Activated effector memory CD4-positive, alpha-beta T cell treated with Interleukin-2 at 50 U/mL for 16 hours (primary cell): Measurements from ENCODE around the gene ZNF780A.
"Not testable (repeated sequence)": the region's sequence is repeated elsewhere in the genome, so short reads cannot be mapped to it uniquely, and the experiment has no call there.

Source experiments
- DNase-seq: peaks from one replicate; pipeline ENCODE4 v3.0.0-alpha.2; 2020

The ZNF780A gene

DNA sequence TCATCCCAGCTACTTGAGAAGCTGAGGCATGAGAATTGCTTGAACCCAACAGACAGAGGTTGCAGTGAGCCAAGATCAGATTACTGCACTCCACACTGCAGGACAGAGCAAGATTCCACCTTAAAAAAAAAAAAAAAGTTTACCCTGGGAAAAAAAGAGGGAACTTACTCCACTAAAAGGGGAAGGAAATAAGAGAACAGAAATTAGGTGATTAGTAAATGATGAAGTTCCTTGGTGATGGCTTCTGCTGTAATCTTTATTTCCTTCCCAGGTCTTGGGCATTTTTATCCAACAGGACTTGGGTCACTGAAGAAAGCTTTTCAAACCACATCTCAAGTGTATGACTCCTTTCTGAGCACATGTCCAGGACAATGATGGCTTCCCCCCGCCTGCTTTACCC is 9.3 kb downstream of the ZNF780A start:
- no peak for DNase-seq

DNA sequence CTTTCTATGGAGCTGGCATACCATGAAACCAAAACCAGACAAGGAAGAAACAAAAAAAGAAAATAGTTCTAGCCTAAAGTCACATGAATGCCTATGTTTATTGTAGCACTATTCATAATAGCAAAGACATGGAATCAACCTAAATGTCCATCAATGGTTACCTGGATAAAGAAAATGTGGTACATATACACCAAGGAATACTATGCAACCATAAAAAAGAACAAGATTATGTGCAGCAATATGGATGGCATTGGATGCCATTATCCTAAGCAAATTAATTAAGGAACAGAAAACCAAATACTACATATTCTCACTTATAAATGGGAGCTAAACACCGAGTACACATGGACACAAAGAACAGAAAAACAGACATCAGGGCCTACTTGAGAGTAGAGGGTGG is 10.5 kb downstream of the ZNF780A start:
- DNase-seq: no peak

DNA sequence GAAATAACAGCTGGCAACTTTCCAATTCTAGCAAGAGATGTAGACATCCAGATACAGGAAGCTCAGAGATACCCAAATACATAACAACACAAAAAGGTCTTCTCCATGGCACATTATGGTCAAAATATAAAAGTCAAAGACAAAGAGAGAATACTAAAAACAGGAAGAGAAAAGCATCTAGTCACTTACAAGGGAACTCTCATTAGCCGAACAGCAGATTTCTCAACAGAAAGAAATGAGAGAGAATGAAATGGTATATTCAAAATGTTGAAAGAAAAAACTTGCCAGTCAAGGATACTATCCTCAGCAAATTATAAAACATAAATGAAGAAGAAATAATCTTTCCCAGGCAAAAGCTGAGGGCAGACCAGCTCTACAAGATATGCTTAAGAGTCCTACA is 12.4 kb downstream of the ZNF780A start:
- DNase-seq: no peak

DNA sequence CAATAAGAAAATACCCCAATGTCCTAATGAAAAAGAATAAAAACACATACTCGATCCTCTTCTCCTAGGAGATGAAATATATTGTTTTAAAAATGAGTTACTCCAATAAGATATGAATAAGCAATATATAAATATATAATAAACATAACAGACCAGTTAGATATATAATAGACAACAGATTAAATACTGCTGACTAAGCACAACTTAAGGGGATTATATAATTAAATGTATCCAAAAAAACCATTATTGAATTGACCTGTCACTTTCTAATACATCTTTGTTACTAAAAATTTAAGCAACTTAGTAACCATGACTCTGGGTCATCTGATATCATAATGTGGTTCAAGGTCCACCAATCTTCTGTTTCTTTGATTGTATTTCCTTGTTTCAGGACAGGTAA is 20.7 kb downstream of the ZNF780A start:
- no peak for DNase-seq

DNA sequence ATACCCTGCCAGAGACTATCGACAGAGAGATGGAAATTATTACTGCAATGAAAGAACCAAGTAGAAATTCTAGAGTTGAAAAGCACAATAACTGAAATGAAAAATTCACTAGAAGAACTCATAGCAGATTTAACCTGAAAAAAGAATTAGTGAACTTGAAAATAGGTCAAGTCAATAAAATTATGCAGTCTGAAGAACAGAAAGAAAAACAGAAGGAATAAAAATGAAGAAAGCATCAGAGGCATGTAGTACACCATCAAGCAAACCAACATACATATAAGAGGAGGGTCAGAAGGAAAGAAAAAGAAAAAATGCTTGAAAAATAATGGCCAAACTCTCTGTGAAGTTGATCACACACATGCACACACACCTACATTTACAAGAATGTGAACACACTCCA is 31.1 kb downstream of the ZNF780A start:
- no peak for DNase-seq

DNA sequence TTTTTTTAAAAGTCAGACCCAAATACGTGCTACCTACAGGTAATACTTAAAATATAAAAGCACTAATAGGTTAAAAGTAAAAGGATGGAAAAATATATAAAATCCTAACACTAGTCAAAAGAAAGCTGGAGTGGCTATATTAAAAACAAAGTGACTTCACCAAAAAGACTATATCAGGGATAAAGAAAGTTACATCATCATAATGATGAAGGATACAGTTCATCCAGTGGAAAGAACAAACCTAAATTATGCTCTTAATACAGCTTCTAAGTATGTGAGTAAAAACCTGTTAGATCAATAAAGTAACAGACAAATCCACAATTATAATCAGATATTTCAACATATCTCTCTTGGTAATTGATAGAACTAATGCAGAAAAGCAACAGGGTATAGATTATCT is 33.6 kb downstream of the ZNF780A start:
- no peak for DNase-seq

DNA sequence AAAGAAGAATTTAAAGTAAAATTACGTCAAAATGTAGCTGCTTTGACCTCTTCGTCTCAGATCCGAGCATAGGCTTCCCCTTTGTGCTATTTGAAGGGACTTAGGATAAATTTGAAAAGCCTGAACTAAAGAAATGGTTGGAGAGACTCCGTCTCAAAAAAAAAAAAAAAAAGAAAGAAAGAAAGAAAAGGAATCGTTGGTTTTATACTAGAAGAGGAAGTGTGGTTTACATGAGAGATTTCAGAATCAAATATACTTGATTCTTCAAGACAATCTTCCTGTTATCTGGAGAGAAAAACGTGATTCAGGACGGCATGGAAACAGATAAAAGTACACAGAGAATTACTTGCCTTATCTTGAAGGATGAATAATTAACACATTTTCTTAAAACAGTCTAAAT is 34.2 kb downstream of the ZNF780A start:
- no peak for DNase-seq

DNA sequence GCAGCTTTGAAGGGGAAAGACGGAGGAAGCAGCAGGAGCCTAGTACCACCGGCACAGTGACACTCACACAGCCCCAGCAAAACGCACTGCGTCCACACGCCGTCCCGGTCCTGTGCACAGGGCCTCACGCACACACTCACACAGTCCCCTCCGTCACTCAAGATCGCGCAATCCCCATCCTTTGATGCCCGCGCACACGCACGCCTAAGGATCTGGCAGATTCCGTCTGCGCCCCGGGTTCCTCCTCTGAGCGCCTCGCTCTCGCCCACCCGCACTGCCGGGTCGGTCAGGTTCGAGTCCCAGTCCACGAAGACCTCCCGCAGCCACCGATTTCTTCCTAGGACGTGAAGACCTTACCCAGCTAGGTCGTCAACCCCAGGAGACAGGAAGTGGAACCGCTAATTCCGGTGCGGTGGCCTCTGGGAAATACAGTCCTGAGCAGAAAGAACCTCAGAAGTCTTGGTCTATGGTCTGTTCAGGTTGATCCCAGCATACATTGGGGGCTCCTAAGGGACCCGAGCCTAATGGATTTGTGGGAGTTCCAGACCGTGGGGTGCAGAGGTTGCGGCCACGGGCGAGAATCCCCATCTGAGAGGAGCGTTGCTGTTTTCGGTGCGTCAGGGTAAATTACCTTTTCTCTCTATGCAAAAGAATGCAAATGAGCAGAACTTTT is 34.8 kb downstream of the ZNF780A start, which contains the start of gene ZNF780B:
Gene ZNF780B (minus strand): TSS at position 400 of the 673 bp plus-strand sequence. CDS start 5,899 bp downstream, outside the sequence.
- peak; percentile 59 for DNase-seq

DNA sequence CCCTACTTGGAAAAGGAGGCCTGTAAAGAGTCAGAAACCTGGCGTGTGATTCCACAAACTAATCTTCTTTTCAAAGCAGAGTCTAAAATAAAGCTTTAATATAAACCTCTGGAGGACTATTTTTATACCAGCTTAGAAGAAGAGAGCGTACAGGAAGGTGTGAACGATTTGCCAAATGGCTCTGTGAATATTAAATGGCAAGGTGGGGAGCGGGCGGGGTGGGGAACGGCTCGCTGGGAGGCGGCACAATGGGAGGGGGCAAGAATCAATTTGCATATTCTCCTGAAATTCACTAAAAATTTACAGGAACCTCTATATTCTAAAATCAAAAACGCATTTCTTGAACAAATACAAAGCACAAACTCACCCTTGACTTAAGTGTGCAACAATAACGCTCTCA is 35.7 kb downstream of the ZNF780A start:
- DNase-seq: no peak

DNA sequence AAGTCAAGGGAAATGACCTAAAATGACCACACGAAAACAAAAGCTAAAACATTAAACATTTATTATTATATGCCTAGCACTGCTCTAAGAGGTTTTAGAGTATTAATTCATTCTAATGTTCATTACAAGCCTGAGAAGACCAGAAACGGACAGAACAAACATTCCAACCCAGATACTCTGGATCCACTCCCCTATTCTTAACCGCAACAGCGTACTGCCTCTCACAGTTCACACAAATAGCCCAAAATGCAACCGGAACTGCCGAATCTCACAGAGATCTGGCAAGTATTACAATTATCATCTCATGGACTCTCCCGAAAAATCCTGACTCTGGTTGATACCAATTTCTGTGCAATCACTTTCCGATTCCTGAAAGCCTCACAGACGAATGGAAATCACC is 36.1 kb downstream of the ZNF780A start:
- DNase-seq: no peak

DNA sequence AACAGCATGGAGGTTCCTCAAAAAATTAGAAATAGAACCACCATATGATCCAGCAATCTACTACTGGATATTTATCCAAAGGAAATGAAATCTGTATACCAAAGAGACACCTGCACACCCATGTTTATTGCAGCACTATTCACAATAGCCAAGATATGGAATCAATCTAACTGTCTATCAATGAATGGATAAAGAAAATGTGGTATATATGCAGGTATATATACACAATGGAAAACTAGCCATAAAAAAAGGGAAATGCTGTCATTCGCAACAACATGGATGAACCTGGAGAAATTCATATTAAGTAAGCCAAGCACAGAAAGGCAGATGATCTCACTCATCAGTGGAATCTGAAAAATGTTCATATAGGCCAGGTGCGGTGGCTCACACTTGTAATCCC is 37.3 kb downstream of the ZNF780A start:
- DNase-seq: no peak

DNA sequence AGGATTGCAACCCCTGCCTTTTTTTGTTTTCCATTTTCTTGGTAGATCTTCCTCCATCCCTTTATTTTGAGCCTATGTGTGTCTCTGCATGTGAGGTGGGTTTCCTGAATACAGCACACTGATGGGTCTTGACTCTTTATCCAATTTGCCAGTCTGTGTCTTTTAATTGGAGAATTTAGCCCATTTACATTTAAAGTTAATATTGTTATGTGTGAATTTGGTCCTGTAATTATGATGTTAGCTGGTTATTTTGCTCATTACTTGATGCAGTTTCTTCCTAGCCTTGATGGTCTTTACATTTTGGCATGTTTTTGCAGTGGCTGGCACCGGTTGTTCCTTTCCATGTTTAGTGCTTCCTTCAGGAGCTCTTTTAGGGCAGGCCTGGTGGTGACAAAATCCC is 49.0 kb downstream of the ZNF780A start:
- DNase-seq: not testable (repeated sequence)

DNA sequence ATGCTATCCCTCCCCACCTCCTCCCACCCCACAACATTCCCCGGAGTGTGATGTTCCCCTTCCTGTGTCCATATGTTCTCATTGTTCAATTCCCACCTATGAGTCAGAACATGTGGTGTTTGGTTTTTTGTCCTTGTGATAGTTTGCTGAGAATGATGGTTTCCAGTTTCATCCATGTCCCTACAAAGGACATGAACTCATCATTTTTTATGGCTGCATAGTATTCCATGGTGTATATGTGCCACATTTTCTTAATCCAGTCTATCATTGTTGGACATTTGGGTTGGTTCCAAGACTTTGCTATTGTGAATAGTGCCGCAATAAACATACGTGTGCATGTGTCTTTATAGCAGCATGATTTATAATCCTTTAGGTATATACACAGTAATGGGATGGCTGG is 52.7 kb downstream of the ZNF780A start:
- DNase-seq: not testable (repeated sequence)

DNA sequence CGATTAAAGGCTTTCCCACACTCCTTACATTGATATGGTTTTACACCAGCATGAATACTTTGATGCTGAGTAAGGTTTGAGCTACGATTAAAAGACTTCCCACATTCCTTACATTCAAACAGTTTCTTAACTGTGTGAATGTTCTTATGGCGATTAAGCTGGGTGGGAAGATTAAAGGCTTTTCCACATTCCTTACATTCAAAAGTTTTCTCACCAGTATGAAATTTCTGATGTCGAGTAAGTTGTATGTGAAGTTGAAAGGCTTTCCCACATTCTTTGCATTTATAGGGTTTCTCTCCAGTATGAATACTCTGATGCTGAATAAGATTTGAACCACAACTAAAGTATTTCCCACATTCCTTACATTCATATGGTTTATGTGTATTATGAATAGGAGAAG is 54.7 kb downstream of the ZNF780A start:
- no peak for DNase-seq

DNA sequence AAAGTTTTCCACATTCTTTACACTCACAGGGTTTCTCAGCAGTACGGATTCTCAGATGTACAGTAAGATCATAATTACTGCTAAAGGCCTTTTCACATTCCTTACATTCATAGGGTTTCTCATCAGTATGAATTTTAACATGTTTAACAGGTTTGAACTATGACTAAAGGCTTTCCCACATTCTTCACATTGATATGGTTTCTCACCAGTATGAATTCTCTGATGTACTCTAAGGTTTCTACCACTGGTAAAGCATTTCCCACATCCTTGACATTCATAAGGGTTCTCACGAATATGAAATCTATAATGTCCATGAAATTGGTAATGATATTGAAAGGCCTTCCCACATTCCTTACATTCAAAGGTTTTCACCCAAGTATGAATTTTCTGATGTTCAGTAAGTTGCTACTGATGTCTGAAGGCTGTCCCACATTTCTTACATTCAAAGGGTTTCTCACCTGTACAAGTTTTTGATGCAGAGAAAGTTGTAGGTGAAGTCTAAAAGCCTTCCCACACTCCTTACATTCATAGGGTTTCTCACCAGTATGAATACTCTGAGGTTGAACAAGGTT is 56.7 kb downstream of the ZNF780A start:
- no peak for DNase-seq

DNA sequence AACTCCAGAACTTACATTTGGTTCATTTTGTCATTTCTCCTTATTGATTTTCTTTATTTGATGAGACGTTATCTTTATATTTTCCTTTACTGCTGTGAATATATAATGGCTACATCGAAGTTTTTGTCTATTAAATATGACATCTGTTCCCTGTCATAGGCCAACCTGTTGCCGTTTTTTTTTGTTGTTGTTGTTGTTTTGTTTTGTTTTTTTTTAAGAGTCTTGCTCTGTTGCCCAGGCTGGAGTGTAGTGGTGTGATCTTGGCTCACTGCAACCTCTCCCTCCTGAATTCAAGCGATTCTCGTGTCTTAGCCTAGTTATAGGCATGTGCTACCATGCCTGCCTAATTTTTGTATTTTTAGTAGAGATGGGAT is 64.2 kb downstream of the ZNF780A start:
- no peak for DNase-seq

DNA sequence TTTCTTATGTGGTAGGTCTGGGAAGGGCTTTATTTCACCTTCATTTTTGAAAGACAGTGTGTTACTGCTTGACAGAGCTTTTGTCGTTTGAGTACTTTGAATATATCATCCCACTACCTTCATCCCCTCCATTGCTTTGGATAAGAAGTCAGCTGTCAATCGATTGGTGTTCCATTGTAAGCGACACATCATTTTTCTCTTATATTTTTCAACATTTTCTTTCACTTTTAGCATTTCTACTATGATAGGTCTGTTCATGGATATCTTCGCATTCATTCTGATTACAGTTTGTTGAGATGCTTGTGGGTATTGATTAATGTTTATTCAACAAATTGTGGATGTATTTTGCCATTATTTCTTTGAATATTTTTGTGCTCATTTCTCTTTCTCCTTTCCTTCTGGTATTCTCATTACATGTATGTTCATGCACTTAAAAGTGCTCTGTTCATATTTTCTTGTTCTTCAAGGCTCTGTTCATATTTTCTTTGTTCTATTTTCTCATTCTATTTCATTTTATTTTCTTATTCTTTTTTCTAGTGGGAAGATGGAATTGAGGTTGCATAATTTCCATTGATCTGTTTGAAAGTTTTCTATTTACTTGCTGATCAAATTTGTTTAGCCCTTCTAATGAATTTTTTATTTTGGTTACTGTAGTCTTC is 64.7 kb downstream of the ZNF780A start:
- DNase-seq: no peak

DNA sequence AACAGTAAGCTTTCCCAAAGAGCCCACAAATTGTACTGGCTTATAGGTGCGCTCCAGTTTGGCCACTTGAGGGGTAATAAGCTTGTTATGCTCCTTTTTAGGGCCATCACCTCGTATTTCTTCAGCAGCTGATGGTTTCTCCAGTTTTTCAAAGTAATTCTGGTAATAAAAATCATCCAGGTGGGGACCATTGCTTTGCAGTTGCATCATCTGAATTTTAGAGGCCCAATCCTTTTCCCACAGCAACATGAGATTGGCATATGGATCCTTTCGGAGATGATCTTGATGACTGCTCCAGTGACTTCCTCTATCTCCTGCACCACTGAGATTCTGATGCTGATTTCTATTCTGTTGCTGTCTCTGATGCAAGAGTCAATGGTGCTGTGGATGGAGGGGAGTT is 66.8 kb downstream of the ZNF780A start:
- no peak for DNase-seq
